ENCODE data around the gene MED13L. TPM values are rescaled to one million over a fixed set of nuclear protein-coding genes. Genes with fewer than 3 reads are reported as not detected.

Gene MED13L
- total RNA-seq, 6 experiments from 2014 or later = 29.0 to 52.0 (median 38.1) TPM

GRCh38 chr12:116249938-116250337 is 27.6 kb downstream of the MED13L start:
- no peaks in the 10 kb centered on the region for H3K27me3 ChIP-seq
- H3K27ac ChIP-seq = no peak overlapping the region
- WGBS (ENCODE audit: insufficient coverage, low coverage, low lambda C conversion rate, missing lambda C conversion rate) = 75% methylated on average over 2 of the region's 2 CpGs
- no peaks in the 10 kb centered on the region for H3K36me3 ChIP-seq
- no peak overlapping the region for H3K4me3 ChIP-seq
- peaks cover 0 to 13% (median 2%) of the 10 kb centered on the region in 4 donors for H3K4me1 ChIP-seq
- no peaks in the 10 kb centered on the region for H3K9me3 ChIP-seq
- intact Hi-C loops (cut with DNase I) = no loop called here
- no peak for TF ChIP-seq CTCF (IDR thresholded peaks at IDR 0.05)
- no peak for TF ChIP-seq POLR2A (IDR thresholded peaks at IDR 0.05)
- DNase-seq = no peak
- no peak for ATAC-seq

GRCh38 chr12:116248930-116249329 is 28.6 kb downstream of the MED13L start:
- Histone ChIP-seq H3K27ac (no peak overlapping the region), H3K27me3 (no peaks in the 10 kb centered on the region), H3K4me1 (peaks cover 0 to 21% (median 8%) of the 10 kb centered on the region in 4 donors), H3K36me3 (no peaks in the 10 kb centered on the region), H3K9me3 (no peaks in the 10 kb centered on the region), H3K4me3 (no peak overlapping the region)
- intact Hi-C loops (cut with DNase I) = no loop called here
- no peak for TF ChIP-seq POLR2A (IDR thresholded peaks at IDR 0.05)
- no peak for TF ChIP-seq CTCF (IDR thresholded peaks at IDR 0.05)
- no peak for DNase-seq
- peak in 1 of 4 donors; percentile 66 for ATAC-seq

GRCh38 chr12:116248433-116248832 is 29.1 kb downstream of the MED13L start:
- Histone ChIP-seq H3K4me3 (no peak overlapping the region), H3K36me3 (no peaks in the 10 kb centered on the region), H3K27me3 (no peaks in the 10 kb centered on the region), H3K27ac (no peak overlapping the region), H3K4me1 (peaks cover 0 to 26% (median 11%) of the 10 kb centered on the region in 4 donors), H3K9me3 (no peaks in the 10 kb centered on the region)
- TF ChIP-seq POLR2A (IDR thresholded peaks at IDR 0.05) (no peak), CTCF (IDR thresholded peaks at IDR 0.05) (no peak)
- ATAC-seq (no peak), DNase-seq (no peak)
- intact Hi-C loops (cut with DNase I) = no loop called here

GRCh38 chr12:116247377-116247776 is 30.1 kb downstream of the MED13L start:
- no peak for TF ChIP-seq CTCF (IDR thresholded peaks at IDR 0.05)
- TF ChIP-seq POLR2A (IDR thresholded peaks at IDR 0.05) = no peak
- WGBS (ENCODE audit: insufficient coverage, low coverage, low lambda C conversion rate, missing lambda C conversion rate) = 77% methylated on average over 3 of the region's 3 CpGs
- H3K4me3 ChIP-seq = no peak overlapping the region
- intact Hi-C loops (cut with DNase I) = no loop called here
- ATAC-seq (no peak), DNase-seq (no peak)
- H3K36me3 ChIP-seq = no peaks in the 10 kb centered on the region
- peaks cover 0 to 26% (median 11%) of the 10 kb centered on the region in 4 donors for H3K4me1 ChIP-seq
- H3K27ac ChIP-seq = no peak overlapping the region
- H3K9me3 ChIP-seq = no peaks in the 10 kb centered on the region
- no peaks in the 10 kb centered on the region for H3K27me3 ChIP-seq

GRCh38 chr12:116246490-116247179 is 30.9 kb downstream of the MED13L start:
- Histone ChIP-seq H3K27me3 (no peaks in the 10 kb centered on the region), H3K9me3 (no peaks in the 10 kb centered on the region), H3K4me1 (peaks cover 0 to 29% (median 11%) of the 10 kb centered on the region in 4 donors), H3K4me3 (no peak overlapping the region), H3K27ac (no peak overlapping the region), H3K36me3 (no peaks in the 10 kb centered on the region)
- TF ChIP-seq POLR2A (IDR thresholded peaks at IDR 0.05) (no peak), CTCF (IDR thresholded peaks at IDR 0.05) (no peak)
- 88% methylated on average over 5 of the region's 5 CpGs for WGBS (ENCODE audit: insufficient coverage, low coverage, low lambda C conversion rate, missing lambda C conversion rate)
- intact Hi-C loops (cut with DNase I) = no loop called here
- ATAC-seq (no peak), DNase-seq (no peak)
